IPS-20b (cell line): ENCODE data around the gene FMNL2.

ENCODE experiments used
- H3K27ac ChIP-seq: one replicate; pipeline ENCODE4 v1.5.1; 2013; ENCODE audit warnings: low read length
- H3K27me3 ChIP-seq: 2 replicates; pipeline ENCODE4 v1.6.1; 2013; ENCODE audit warnings: mild to moderate bottlenecking, low read length, inconsistent platforms; ENCODE audit not compliant: insufficient read depth
- H3K36me3 ChIP-seq: 2 replicates; pipeline ENCODE4 v1.6.1; 2013; ENCODE audit warnings: low read depth, mild to moderate bottlenecking, inconsistent platforms, low read length, moderate library complexity; ENCODE audit not compliant: insufficient read depth
- H3K4me1 ChIP-seq: 2 replicates; pipeline ENCODE4 v1.6.1; 2013; ENCODE audit warnings: mild to moderate bottlenecking, control low read depth, inconsistent platforms, low read length, moderate library complexity; ENCODE audit not compliant: insufficient read depth
- H3K4me3 ChIP-seq: 2 replicates; pipeline ENCODE4 v1.5.1; 2013; ENCODE audit warnings: mild to moderate bottlenecking, low read length, inconsistent platforms
- H3K9ac ChIP-seq: 2 replicates; pipeline ENCODE4 v1.6.1; 2013; ENCODE audit warnings: low read depth, mild to moderate bottlenecking, inconsistent platforms, low read length, moderate library complexity
- H3K9me3 ChIP-seq: 2 replicates; pipeline ENCODE4 v1.6.1; 2013; ENCODE audit warnings: mild to moderate bottlenecking, low read depth, low read length, inconsistent platforms; ENCODE audit not compliant: insufficient read depth

The FMNL2 gene

DNA sequence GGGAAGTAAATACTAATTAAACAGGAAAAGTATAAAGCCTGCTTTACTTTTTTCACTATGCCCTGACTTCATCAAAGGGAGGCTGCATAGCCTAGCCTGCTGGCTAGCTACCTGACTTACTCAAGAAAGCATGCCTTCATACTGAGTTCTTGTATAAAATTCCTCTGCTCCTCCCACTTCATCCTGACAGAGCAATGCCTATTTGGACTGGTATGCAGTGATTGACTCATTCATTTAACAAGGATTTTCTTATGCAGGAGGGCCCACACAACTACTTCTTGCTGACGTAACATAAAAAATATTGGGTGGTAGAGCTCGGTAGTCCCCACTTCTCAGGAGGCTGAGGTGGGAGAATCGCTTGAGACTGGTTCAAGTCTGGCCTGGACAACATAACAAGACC, 311.8 kb downstream of the FMNL2 start:
- no peaks in the 10 kb centered on the region for H3K27me3 ChIP-seq
- H3K27ac ChIP-seq, result no peak overlapping the region
- H3K4me1 ChIP-seq, result peaks cover 8% of the 10 kb centered on the region; the same call in 1 of the 2 replicates
- peaks cover 56% of the 10 kb centered on the region for H3K36me3 ChIP-seq
- H3K9me3 ChIP-seq, result no peaks in the 10 kb centered on the region
- H3K9ac ChIP-seq, result no peak overlapping the region
- no peak overlapping the region for H3K4me3 ChIP-seq

DNA sequence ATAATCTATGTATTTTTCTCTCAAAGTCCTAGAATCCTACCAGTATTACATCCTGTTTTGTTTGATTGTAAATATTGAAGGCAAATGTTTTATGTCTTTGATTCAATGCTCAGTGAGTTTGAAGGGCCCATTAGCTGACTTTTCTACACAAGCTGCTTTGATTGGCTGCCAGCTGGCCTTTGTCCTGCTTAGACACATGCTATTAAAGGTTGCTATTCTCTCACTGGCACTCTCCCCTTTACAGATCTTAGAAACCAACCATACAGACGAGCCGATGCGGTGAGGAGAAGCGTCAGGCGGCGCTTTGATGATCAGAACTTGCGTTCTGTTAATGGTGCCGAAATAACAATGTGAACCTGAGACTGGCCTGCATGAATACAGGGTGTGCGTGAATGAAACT, 312.6 kb downstream of the FMNL2 start:
- H3K36me3 ChIP-seq, result peaks cover 59% of the 10 kb centered on the region
- H3K4me1 ChIP-seq, result peaks cover 8% of the 10 kb centered on the region; the same call in 1 of the 2 replicates
- H3K9me3 ChIP-seq, result no peaks in the 10 kb centered on the region
- no peak overlapping the region for H3K9ac ChIP-seq
- H3K27ac ChIP-seq, result no peak overlapping the region
- no peaks in the 10 kb centered on the region for H3K27me3 ChIP-seq
- no peak overlapping the region for H3K4me3 ChIP-seq

- Histone ChIP-seq H3K27ac (no peak overlapping the region), H3K36me3 (peaks cover 60% of the 10 kb centered on the region)
Observed at GRCh38 chr2:152648336-152648735, 313.4 kb downstream of the FMNL2 start.

DNA sequence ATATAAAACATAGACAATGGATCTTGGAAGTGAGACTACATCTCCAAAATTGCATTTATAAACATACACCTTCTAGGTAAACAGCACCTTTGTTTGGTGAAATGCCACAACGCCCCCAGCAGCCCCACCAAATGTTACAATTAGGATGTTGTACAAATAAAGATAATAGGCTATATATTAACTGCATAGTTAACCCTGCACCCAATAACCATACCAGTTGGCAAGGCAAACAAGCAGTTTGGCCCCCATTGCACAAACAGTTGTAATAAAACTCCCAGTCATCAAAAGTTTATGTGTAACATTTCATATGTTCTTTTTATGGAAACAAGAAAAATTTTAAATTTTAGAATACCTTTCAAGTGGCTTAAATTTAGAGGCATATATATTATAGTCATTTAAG, 315.0 kb downstream of the FMNL2 start:
- Histone ChIP-seq H3K4me1 (peaks cover 8% of the 10 kb centered on the region; the same call in 1 of the 2 replicates), H3K27ac (no peak overlapping the region), H3K4me3 (no peak overlapping the region), H3K27me3 (no peaks in the 10 kb centered on the region), H3K9me3 (no peaks in the 10 kb centered on the region), H3K9ac (no peak overlapping the region), H3K36me3 (peaks cover 62% of the 10 kb centered on the region)

More at GRCh38 chr2:152648336-152648735, 313.4 kb downstream of the FMNL2 start:
- Histone ChIP-seq H3K9me3 (no peaks in the 10 kb centered on the region), H3K27me3 (no peaks in the 10 kb centered on the region), H3K4me1 (peaks cover 8% of the 10 kb centered on the region; the same call in 1 of the 2 replicates), H3K9ac (no peak overlapping the region), H3K4me3 (no peak overlapping the region)

- Histone ChIP-seq H3K9ac (no peak overlapping the region), H3K9me3 (no peaks in the 10 kb centered on the region), H3K27me3 (no peaks in the 10 kb centered on the region), H3K4me3 (no peak overlapping the region), H3K4me1 (peaks cover 8% of the 10 kb centered on the region; the same call in 1 of the 2 replicates), H3K27ac (no peak overlapping the region), H3K36me3 (peaks cover 66% of the 10 kb centered on the region)
Observed at GRCh38 chr2:152650768-152651371, 315.9 kb downstream of the FMNL2 start.

DNA sequence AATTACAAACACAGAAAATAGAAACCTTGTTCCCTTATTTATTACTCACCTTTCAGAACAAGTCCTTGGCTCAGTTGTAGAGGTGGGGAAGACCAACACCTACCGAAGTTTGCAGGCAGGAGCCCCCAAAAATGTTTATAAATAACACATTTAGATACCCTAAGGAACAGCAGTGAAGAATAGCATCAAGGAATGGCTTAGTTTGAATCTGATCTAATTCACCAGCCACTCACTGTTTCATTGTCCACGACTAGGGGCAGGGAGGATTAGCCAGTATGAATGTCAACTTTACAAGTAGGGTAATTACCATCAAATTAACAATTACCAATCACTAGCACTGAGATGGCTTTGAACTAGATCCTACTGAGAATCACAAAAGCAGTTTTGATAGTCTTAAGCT, 316.9 kb downstream of the FMNL2 start:
- Histone ChIP-seq H3K4me3 (no peak overlapping the region), H3K9me3 (no peaks in the 10 kb centered on the region), H3K27ac (no peak overlapping the region), H3K9ac (no peak overlapping the region), H3K27me3 (no peaks in the 10 kb centered on the region), H3K36me3 (peaks cover 74% of the 10 kb centered on the region), H3K4me1 (peaks cover 8% of the 10 kb centered on the region; the same call in 1 of the 2 replicates)

- Histone ChIP-seq H3K9ac (no peak overlapping the region), H3K27ac (no peak overlapping the region), H3K27me3 (no peaks in the 10 kb centered on the region), H3K4me1 (no peaks in the 10 kb centered on the region), H3K9me3 (no peaks in the 10 kb centered on the region), H3K36me3 (peaks cover 92% of the 10 kb centered on the region), H3K4me3 (no peak overlapping the region)
Observed at GRCh38 chr2:152655880-152656279, 320.9 kb downstream of the FMNL2 start.

DNA sequence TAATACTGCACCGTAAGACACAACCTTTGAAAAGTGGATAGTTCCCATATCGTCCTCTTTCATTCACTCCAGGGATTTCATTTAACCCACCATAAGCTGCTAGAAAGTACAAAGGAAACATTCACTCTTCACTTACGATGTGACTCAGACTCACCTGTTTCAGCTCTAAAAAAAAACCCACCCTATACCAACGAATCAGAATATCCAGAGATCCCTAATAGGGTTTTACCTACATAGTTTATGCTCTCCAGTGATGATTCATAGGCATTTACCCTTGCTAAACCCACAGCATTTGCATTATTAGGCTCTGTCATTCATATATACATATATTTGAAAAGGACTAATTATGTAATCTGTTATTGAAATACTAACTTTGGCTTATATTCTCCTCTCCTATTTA, 322.1 kb downstream of the FMNL2 start:
- Histone ChIP-seq H3K36me3 (peaks cover 95% of the 10 kb centered on the region), H3K27me3 (no peaks in the 10 kb centered on the region), H3K9ac (no peak overlapping the region), H3K27ac (no peak overlapping the region), H3K4me1 (no peaks in the 10 kb centered on the region), H3K4me3 (no peak overlapping the region), H3K9me3 (no peaks in the 10 kb centered on the region)

DNA sequence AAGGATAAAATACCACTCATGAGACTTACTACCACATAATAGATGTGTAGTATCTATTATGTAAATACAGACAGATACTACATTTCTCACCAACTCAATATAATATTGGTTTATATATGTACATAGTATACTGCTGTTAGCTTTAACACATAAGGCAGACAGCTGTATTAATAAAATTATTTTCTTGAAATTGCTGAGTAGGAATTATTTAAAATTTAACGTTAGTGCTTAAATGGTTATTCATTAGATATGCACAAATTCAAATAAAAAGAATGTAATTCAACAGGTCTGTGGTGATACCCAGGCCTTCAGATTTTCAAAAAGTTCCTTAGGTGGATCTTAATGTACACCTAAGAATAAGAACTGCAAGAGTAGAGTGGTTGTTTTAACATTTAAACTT, 323.2 kb downstream of the FMNL2 start:
- no peak overlapping the region for H3K27ac ChIP-seq
- H3K9me3 ChIP-seq, result no peaks in the 10 kb centered on the region
- no peak overlapping the region for H3K9ac ChIP-seq
- peaks cover 97% of the 10 kb centered on the region for H3K36me3 ChIP-seq
- no peak overlapping the region for H3K4me3 ChIP-seq
- no peaks in the 10 kb centered on the region for H3K4me1 ChIP-seq
- no peaks in the 10 kb centered on the region for H3K27me3 ChIP-seq

DNA sequence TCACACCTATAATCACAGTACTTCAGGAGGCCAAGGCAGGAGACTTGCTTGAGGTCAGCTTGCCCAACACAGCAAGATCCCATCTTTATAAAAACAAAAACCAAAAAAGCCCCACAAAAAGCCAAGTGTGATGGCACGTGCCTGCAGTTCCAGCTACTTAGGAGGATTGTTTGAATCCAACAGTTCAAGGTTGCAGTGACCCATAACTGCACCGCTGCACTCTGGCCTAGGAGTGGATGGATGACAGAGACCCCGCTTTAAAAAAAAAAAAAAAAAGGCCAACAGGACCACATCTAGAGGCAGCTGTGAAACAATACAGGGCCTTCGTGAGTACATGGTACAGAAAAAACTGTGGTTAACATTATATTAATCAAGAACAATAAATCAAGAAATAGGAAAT, 326.1 kb downstream of the FMNL2 start:
- Histone ChIP-seq H3K9me3 (no peaks in the 10 kb centered on the region), H3K27ac (no peak overlapping the region), H3K36me3 (peaks cover 97% of the 10 kb centered on the region), H3K4me1 (no peaks in the 10 kb centered on the region), H3K4me3 (no peak overlapping the region), H3K9ac (no peak overlapping the region), H3K27me3 (no peaks in the 10 kb centered on the region)

DNA sequence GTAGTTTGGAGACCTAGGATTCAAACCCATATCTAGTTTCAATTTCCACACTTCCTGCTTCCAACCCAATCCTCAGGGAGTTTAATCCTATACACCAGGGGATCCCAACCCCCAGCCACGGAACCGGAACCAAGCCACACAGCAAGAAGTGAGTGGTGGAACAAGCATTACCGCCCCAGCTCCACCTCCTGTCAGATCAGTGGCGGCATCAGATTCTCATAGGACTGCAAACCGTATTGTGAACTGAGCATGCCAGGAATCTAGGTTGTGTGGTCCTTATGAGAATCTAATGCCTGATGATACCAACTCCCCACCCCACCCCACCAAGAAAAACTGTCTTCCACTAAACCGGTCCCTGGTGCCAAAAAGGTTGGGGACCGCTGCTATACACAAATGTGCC, 329.8 kb downstream of the FMNL2 start:
- no peak overlapping the region for H3K9ac ChIP-seq

GRCh38 chr2:152674334-152674733, 339.4 kb downstream of the FMNL2 start:
- H3K27ac ChIP-seq, result no peak overlapping the region
- no peaks in the 10 kb centered on the region for H3K4me1 ChIP-seq
- peaks cover 100% of the 10 kb centered on the region for H3K36me3 ChIP-seq
- H3K9ac ChIP-seq, result no peak overlapping the region
- H3K27me3 ChIP-seq, result no peaks in the 10 kb centered on the region
- no peak overlapping the region for H3K4me3 ChIP-seq
- no peaks in the 10 kb centered on the region for H3K9me3 ChIP-seq

More for the DNA sequence above, 329.8 kb downstream of the FMNL2 start:
- no peaks in the 10 kb centered on the region for H3K9me3 ChIP-seq
- no peak overlapping the region for H3K4me3 ChIP-seq
- H3K4me1 ChIP-seq, result no peaks in the 10 kb centered on the region
- no peaks in the 10 kb centered on the region for H3K27me3 ChIP-seq
- peaks cover 98% of the 10 kb centered on the region for H3K36me3 ChIP-seq
- H3K27ac ChIP-seq, result no peak overlapping the region
